Fibroblast of skin of scalp (primary cell): Measurements from ENCODE around the gene TCF4.

Experiments
- DNase-seq: peaks from one replicate; pipeline ENCODE4 v3.0.0-alpha.2; 2013

Gene TCF4

DNA sequence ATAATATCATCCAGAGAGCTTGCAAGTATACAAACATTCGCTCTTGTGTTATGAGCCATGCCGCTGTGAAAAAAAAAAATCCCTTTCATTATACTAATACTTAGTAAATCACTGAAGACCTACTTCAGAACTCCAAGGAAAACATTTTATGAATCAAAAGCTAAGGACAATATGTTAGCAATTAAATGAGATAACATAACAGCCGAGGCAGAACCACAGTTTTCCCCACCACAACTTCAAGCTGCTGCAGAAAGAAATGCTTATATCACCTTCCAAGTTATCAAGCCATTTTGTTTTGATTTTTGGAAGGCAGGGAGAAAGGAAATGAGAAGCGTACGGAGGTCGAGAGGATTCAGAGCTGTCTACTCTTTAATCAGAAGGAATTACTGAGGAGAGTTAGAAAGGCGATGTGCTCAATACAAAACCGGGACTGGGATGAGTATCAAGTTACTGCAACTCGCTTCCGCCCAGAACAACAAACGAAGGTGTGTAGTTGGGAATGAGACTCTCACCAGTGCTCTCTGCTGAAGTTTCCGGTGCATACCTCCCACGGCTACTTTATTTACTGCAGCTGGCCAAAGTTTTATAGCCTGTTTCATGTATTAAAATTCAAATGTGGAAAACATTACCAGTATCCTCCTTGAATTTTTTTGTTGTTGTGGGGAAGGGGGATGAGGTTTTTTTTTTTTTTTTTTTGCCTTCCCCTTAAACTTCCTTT lies 336.6 kb downstream of the TCF4 start:
- peak; percentile 46 for DNase-seq

DNA sequence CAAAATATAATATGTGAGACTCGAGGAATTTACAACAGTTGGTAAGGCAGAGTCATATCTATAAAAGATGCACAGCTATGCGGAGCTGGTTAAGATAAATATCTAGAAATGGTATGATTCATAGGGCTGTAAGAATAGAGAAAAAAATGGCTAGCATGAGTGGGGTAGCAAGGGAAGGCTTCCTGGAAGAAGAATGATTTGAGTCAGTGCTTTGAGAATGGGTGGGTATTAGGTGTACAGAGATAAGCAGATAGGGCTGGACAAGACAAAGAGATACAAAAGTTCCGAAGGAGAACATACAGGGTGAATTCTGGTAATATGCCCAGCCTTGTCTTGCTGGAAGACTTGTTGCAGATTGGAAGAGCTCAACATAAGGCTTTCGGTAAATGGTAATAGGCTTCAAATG lies 337.2 kb downstream of the TCF4 start:
- DNase-seq, result peak; percentile 60

DNA sequence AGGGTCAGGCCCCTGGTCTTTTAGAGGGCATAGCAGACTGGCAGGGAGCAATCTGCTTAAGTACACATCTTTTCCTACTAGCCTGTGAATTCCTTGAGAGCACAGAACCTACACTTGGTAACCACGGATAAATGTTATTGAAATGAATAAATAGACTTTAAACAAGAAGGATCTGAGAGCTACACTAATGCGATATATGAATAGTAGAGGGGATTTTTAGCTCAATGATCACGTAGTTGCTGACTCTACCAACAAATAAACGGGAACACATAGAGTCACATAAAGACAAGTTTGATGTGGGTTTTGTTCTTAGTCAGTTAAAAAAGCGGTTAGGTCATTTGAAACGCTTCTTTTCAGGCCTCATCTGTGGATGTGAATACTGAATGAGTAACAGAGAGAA lies 338.4 kb downstream of the TCF4 start:
- DNase-seq, result no peak

DNA sequence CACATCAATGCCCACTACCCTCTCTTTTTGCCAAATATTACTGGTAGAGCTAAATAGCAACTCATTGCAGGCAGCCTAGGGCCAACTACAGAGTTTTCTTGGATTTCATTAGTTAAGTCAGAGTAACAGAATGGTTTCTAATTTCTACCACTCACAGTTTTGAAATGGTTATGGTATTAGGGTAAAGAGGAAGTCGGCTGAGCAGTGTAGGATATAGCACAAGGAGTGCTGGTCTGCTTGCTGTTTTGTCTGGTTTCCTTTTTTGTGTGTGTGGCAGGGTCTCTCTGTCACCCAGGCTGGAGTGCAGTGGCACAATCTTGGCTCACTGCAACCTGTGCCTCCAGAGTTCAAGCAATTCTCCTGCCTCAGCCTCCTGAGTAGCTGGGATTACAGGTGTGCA lies 339.5 kb downstream of the TCF4 start:
- no peak for DNase-seq

DNA sequence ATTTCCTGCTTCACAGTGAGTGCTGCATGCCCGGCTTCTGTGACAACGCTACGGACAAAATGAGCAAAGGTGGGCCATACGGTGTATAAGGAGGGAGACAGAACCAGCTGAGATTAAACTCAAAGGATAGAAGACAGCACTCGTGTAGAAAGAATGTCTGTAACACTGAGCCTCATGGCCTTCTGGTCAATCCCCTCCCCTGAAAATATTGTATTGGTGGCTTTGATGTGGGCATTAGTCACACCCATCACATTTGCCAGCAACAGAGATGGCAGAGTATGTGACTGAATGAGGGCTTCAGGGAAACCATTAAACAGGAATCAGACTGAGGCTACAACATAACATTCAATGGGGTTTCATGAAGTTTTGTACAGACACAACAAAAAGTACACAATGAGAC lies 341.0 kb downstream of the TCF4 start:
- no peak for DNase-seq

DNA sequence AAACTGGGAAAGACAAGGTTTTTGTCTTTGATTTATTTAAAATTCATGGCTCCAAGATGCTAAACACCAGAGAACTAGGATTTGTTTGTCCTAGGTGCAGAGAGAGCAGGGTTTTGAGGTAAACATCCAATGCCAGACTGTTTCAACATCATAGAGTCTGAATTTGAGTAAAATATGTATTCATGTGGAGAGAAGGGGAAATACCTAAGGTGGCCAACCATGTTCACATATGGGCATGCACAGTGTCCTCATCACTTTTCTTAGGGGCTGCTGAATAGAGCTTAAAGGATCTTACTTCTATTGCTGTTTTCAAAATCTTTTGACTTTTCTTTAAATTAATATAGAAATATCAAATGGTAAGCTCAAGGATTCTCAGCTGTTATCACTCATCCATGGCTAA lies 341.7 kb downstream of the TCF4 start:
- no peak for DNase-seq

DNA sequence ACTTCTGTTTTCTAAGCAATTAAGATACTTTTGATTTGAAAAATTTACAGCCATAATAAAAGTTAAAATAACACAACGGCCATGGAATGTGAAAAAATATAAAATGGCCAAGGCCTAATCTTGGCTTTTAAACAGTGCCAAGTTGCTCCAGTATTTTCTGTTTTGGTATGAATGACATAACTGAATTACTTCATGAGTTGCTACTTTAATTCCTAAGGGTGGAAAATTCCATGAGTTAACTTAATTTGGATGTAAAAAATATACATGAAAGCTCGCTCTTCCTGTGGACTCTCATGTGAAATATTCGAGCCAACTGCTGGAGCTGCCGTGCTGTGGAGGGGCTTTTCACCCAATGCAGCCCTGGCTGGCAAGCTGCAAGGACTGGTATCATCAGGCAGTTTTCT lies 342.8 kb downstream of the TCF4 start:
- DNase-seq, result peak; percentile 66

DNA sequence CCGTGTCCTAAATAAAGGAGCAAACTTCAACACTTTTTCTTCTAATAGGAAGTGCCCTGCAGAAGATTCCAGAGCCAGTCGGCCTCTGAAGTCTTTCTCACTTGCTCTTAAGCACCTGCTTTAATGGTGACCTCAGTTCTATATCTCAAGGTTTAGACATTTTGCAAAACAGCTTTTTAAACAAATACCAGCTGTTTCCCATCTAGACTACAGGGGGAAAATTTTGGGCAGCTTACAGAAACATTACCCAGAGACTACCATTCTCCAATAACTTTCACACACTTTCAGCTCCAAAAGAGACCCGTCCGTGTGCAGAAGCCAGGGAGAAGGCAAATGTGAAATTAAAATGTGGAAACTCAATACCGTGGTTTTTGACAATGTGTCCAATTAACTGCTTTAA lies 343.4 kb downstream of the TCF4 start:
- no peak for DNase-seq

DNA sequence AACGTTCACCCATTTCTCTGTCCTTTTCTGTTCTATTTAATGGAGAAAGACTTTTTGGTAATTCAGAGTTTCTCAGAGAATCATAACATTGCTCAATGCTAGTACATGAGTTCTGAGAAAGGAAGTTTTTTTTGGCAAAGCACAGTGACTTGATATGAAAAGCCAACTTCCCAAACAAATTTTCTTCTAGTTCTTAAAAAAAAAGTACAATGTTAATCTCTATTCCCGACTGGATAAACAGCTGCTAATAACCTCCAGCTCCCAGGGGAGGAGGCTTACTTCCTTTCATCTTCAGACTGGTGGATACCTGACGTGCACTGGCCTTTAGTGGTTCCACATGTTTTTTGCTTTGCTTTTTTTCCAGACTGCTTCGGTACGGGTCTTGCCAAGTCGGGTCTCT lies 344.1 kb downstream of the TCF4 start:
- peak; percentile 65 for DNase-seq

DNA sequence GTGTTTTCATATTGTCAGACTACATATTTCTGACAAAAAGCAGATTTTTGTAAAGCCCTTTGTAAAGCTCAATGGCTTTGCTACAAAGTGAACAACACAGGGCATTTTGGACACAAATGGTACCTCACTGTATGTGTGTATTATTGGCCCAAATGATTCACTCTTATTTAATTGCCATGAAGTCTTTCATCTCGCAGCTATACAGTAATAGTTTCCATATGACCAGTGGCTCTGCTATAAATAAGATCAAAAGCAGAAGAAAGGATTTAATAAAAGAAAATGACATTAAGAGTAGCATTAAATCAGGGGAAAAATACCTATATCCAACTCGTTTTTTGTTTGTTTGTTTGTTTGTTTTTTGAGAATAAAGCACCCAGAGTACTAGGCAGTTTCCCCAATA lies 344.7 kb downstream of the TCF4 start:
- no peak for DNase-seq

DNA sequence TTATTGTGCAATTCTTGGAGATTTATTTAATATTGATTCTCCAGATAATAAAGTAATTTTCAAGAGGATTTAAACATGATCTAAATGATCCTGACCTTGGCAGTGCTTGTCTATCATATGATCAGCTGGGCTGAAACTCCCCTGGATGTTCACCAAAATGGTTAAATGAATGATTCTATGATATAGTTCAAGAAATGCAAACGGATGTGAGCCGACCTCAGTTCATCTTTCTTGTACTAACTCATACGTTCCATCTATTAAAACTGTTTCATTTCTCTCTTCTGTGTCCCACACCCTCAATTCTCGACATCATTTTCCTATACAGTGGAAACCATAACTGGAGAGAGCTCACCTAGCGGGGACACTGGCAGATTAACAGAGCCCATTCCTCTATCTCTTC lies 347.0 kb downstream of the TCF4 start:
- no peak for DNase-seq

DNA sequence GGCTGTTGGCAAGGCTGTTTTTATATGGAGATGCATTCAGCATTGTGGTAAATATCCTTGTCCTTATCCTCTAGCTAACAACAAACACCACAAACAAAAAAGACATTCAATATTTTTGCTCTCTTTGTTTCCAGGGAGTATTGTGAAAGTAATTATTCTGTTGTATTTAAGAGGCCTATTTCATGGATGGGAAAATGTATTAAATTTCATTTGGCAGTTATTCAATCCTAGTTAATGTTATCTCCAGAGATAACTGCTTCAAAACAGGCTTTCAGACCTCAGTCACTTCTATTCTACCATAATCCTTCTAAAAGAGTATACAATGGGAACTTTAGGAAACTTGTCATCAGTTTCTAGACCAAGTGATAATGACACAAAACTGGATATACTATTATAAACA lies 348.3 kb downstream of the TCF4 start:
- DNase-seq, result no peak

DNA sequence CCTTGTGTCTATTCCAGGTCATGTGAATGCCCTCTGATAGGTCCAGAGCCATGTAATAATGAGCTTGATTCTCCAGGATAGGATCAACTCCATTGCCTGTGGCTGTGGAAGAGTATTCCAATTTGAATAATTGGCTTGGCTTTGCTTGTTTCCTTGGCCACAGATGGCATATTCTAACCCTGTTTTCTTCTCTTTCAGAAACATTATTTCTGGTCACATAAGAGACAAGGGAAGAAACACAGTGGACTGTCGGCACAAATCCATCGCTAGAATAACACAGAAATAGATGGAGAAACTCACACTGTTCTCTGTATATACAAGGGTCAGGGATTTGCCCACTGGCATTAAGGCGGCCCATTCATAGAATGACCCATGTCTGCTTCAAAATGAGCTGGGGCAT lies 350.3 kb downstream of the TCF4 start:
- DNase-seq, result no peak

DNA sequence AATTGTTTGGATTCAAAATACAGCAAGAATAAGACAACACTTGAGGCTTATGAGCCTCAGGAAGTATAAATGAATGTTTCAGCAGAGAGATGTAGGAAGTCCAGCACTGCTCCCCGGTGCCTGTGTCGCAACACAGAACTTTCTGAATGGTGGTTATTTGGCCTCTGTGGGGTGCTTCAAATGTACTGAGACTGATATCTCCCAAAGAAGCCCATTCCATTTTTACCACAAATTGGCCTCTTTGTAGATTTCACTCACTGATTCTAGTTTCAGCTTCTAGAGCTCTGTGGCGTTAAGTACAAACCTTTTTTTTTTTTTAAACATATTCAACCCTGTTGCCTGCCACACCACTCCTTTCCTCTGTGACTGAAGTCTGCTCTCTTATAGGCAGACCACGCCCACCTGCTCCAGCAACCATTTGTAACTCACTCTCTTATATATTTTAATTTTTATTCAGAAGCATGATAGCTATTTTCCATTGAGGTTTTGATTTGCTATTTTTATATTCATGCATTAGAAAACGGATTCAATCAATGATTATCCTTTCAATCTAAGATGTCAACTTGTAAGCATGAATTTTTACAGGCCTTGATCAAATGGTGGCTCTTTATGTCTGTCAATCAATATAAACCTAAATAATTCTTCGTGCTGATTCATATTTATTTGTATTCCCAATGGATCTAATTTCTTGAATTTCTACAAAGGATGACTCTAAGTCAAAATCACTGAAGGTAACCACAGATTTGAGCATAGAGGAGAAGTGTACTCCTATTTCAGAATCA lies 351.7 kb downstream of the TCF4 start:
- DNase-seq, result peak; percentile 73

DNA sequence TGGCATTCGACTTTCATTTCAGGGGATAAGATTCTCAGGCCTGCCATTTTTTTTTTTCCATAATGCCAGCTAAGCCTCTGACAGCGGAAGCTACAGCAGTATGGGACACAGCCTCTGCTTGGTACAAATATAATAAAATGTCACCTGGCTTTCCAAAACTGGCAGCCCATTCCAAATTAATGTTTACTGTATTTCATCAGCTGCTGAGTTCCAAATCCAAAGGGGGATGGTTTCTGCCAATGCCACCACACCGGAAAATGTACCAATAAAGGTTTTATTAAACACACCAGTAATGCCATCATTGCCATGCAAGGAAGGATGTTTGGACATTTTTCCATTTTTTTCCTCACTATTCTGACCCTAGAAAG lies 352.9 kb downstream of the TCF4 start:
- no peak for DNase-seq

DNA sequence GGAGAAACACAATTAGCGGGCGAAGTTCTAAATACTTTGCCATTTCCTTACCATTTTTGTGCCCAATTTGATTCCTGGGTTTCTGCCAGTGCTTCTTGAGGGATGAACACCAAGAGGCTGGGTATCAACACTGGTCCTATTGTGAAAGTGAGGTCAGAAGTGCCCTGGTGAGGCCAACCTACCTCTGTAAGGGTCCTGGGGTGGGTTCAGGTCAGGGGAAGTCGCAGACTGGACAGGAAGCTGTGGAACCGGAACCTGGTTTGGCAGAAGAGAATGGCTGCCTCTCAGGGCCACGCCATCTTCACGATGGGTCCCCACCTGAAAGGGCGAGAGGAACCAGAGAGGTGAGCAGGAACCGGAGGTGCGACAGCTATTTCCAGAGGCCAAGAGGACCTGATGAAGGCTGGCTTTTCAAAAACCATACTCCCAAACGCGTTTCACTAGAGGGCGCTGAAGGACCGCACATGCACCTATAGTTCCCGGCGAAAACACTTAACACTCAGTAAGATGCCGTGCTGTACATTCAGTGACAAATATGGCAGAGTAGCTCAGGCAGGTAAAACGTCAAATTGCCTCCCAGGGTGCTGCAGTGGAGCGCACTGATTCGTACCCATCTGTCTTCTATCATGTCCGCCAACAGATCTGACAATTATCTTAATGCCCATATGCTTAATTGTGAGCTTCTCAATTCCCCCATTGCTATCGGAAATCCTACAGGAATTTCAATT lies 353.5 kb downstream of the TCF4 start:
- DNase-seq, result peak; percentile 81

DNA sequence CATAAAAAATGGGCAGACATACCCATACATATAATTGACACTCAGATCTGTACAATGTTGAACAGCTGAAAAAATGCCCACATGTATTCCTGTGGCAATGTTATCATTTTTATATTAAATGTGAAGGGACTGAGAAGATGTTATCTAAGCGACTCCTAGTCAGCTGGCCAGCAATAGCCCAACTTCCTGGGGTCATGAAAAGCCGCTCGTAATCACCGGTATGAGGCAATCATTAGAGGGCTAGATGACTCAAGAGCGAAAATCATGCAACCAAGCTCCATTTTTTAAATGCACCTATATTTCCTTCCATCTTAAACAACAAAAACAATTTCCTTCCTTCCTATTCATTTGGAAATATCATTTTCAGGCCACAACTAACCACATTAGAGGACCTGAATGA lies 354.1 kb downstream of the TCF4 start:
- DNase-seq, result no peak

DNA sequence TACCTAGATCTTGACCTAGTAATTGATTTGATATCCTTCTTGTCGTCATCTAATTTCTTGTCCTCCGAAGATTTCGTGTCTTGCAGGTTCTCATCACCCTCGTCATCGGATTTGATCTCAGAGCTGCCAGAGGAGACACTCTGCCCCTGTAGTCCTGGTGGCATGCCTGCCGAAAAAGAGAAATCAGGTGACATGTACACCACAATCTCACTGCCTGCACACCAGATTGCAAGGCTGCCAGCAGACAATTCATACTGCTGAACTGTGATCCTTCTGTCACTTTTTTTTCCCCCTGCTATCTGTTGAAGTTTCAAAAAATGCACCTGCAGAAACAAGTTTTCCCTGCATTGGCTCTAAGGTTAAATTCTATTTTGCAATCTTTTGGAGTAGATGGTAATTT lies 355.5 kb downstream of the TCF4 start:
- DNase-seq, result no peak

DNA sequence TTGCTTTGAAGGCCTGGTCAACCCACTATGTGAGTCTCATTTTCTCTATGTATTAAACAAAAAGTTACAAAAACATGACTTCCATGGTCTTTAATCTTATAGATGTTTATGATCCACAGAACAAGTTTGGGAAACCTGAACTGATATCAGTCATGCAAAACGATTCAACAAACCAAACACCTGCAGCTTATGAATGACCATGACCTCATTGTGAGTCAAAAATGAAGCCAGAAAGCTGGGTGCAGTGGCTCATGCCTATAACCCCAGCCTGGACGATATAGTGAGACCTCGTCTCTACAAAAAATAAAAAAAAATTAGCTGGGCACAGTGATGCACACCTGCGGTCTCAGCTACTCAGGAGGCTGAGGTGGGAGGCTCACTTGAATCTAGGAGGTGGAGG lies 358.3 kb downstream of the TCF4 start:
- DNase-seq, result no peak

DNA sequence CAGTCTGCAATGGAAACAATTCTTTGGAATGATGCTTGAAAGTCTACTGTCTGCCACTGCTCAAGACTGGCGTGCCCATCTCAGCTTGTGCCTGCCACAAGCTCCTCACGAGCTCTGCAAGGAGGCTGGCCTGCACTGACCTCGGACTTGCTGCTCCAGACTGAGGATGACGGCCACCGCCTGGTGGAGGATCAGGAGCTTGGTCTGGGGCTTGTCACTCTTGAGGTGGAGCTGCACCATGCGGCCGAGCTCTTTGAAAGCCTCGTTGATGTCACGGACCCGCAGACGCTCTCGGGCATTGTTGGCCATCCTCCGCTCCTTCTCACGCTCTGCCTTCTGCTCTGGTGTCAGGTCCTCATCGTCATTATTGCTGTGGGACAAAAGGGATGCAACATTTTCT lies 359.3 kb downstream of the TCF4 start:
- no peak for DNase-seq

DNA sequence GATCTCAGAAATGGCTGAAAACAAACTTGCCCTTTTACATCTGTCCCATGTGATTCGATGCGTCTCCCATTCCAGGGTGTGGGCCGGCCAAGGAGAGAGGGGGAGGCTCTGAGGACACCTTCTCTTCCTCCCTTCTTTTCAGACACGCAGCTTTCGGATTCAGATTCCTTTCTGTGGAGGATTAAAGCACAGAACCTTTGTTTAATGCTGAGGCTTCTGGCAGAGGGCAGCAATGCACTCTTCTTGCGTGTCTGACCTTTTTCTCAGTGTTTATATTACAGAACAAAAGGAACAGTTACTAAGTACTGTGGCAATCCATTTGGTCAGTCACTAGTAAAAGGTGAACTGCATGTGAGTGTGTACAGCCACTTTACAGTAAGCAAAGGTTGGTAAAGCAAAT lies 359.8 kb downstream of the TCF4 start:
- no peak for DNase-seq

DNA sequence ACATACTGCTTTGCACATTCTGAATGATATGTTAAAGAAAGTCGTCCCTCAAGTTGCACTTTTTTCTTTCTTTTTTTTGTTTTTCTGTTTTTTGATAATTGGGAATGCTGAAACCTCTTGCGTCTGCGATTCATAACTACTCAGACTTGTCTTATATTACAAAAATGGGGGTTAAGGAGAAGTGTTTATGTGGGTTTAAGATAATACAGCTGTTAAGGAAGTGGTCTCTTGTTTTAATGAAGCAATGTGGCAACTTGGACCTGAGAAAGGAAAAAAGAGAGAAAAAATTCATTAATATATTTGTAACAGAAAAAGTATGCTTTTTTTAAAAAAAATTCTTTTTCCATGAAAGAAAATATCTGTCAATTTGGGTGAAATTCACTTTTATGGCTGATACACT lies 360.2 kb downstream of the TCF4 start:
- DNase-seq, result no peak

DNA sequence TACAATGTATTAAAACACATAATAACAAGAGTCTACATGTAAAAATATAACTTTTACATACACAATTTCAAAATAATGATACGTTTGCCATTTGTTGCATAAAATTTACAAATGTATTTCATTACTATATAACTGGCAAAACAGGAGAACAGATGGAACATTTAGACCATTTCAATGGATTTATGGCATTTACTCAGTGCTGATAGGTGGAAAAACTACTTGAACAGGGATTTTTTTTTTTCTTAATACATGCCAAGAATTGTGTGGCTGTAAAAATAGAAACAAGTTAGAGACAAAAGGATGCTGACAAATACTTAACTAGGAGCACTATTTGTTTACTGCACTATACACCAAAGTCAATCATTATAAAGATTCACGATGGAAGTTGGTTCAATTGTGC lies 361.9 kb downstream of the TCF4 start:
- no peak for DNase-seq

DNA sequence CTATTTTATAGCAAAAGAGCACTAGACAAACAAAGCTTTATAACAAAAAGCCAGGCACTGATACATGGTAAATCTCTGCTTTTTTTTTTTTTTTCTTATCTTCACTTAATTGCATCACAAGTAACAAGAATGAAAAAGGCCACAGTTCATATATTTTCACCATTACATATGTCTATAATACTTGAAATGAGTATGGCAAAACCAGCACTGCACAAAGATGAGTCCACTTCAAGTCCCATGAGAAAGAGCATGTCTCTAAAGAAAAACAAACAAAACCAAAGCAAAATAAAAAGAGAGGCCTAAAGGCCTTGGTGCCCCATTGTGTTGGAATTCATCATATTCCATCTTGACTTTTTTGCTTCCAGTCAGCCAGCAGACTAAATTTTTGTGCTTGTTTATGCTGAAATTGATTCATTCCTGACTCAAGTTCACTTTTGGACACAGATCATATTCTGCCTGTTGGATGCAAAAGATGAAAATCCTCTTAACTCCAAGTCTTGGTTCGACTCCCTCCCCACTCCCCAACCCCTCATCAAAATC lies 363.8 kb downstream of the TCF4 start:
- peak; percentile 89 for DNase-seq
